DOHH2 (cell line): Measurements from ENCODE around the gene INSC.

Experiments used
- CTCF ChIP-seq: fragments of 200-600 bp; sonication (generic); IDR thresholded peaks from one replicate; pipeline ENCODE4 v1.5.1; 2014; ENCODE audit warnings: antibody characterized with exemption, mild to moderate bottlenecking, low read depth, low read length; ENCODE audit not compliant: poor library complexity, severe bottlenecking
- EZH2phosphoT487 ChIP-seq: fragments of 200-600 bp; sonication (generic); IDR thresholded peaks from 2 replicates; pipeline ENCODE4 v1.6.1; 2017; ENCODE audit warnings: borderline replicate concordance, mild to moderate bottlenecking, antibody characterized with exemption, low read length, moderate library complexity, mixed read lengths

GRCh38 chr11:15177491-15177890, 62.8 kb downstream of the INSC start:
- TF ChIP-seq CTCF: no peak
- no peak for TF ChIP-seq EZH2phosphoT487
